GM18873 (cell line): ENCODE measurements around the gene NECAB3.
"Not testable (repeated sequence)": the region's sequence is repeated elsewhere in the genome, so short reads cannot be mapped to it uniquely, and the experiment has no call there.

Experiments used
- ATAC-seq: cut with Tn5 transposase; IDR thresholded peaks from one replicate; pipeline ENCODE4 v1.9.1; 2021; ENCODE audit warnings: mild to moderate bottlenecking, moderate library complexity, moderate number of reproducible peaks; ENCODE audit not compliant: unreplicated experiment, low FRiP score

Gene NECAB3

DNA sequence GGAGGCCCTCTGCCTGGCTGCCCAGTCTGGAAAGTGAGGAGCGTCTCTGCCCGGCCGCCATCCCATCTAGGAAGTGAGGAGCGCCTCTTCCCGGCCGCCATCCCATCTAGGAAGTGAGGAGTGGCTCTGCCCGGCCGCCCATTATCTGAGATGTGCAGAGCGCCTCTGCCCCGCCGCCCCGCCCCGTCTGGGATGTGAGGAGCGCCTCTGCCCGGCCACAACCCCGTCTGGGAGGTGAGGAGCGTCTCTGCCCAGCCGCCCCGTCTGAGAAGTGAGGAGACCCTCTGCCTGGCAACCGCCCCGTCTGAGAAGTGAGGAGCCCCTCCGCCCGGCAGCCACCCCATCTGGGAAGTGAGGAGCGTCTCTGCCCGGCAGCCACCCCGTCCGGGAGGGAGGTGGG, 24.7 kb upstream of the NECAB3 start:
- ATAC-seq = not testable (repeated sequence)

DNA sequence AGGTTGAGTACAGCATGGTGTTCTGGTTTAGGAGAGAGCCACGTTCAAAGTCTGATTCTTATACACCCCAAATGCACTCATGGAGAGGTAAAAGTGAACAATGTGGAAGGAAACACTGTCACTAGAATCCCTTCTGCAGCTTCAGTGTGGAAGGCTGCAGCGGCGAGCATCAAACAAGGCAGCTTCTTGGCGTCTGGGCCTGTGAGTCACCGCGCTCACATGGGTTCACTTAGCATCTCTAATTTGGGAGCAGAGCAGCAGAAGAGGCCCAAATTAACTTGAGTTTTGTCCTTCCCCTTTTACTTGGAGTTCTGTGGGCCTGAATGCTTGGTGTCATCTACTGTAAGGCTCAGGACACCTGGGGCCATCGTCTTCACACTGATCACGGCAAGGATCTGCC, 22.9 kb upstream of the NECAB3 start:
- ATAC-seq = no peak

DNA sequence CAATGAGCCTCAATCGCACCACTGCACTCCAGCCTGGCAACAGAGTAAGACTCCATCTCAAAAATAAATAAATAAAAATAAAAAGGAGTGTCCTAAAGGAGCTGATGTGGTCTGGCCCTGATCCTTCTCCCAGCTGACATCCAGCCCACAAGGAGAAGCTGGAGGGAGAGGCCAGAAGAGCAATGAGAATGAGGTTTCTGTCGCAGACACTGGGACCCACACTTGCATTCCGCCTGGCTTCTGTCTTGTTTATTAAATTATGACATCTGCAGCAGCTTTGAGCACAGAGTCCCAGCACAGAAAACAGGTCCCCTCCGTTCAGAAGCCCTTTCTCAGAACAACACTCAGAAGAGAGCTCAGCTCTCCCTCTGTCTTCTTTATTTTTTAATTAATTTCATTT, 22.2 kb upstream of the NECAB3 start:
- ATAC-seq = no peak

DNA sequence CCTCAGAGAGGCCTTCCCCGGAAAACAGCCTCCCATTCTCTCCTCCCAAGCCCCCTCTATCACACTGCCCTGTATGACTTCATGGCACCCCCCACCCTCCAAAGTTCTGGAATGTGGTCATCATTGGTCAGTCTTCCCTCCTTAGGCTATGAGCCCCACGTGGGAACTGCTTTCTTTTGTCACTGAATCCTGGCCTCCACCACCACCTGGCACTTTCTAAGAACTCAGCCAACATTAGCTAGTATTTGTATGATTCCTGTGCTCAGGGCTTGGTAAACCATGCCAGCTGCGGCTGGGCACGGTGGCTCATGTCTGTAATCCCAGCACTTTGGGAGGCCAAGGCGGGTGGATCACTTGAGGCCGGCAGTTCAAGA, 20.4 kb upstream of the NECAB3 start:
- no peak for ATAC-seq

DNA sequence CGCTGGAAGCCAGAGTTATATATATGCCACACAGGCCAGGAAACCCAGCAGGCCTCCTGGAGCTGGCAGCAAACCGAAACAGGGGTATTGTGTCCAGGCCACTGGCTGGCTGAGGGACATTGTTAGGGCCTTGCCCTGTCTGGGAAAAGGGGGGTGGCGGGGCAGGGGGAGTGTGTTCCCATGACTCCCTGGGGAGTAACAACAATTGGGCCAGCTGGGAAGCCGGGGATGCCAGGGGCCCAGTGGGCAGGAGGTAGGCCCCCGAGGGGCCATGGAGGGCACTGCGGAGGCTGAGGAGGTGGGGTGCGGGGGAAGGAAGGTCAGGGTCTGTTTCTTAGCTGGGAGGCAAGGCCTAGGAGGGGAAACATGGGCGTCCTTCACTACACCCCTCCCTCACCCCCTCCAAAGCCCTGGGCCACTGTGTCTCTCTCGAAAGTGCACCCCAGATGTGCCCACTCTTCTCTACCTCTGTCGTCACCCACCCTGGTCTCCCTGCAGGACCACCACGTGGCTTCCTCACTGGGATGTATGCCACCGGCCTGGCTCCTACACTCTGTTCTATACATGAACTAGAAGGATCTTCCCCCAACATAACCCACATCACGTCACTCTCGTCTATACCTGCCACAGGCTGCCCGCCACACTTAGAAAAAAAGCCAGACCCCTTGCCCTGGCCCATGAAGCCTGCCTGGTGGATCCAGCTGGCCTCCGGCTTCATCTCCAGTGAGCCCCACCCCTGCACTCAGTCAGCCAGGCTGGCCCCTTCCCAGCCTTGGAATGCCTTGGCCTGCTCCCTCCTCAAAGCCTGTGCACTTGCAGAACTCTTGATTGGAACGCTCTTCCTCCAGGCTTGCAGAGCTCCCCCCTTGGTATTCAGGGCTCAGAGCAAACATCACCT, 19.8 kb upstream of the NECAB3 start:
- no peak for ATAC-seq

DNA sequence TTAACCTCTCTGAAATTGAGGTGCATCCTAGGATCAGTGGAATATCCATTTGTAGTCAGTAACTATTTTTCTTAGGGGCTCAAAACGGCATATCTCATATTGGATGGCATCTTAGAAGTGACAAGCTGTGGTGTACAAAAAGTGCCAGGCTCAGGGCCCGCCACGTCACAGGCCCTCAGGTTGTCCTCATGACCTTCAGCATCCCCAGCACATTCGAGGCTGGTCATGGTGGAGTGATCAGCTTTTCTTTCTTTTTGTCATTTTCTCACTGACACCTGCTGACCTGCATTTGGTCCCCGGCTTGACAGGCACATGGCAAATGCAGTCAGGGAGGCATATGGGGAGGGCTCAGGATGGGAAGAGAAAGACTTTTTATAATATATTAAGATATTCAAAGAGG, 19.1 kb upstream of the NECAB3 start:
- no peak for ATAC-seq

DNA sequence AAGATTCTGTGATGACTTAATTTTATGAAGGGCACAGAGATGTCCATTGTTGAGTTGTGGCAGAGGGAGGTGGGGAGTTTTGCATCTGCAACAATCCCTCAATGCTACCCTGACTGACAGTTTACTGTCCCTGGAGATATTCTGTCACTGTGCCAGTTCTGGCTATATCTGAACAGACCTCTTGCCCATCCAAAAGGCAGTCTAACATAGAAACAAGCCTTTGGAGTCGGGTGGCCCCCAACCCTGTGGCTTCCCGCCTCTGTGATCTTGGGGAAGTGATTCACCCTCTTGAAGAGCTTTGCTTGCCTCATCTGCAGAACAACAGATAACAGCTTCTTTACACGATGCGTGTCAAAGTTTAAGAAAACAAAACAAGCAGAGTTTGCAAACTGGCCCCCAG, 15.7 kb upstream of the NECAB3 start:
- ATAC-seq = no peak

DNA sequence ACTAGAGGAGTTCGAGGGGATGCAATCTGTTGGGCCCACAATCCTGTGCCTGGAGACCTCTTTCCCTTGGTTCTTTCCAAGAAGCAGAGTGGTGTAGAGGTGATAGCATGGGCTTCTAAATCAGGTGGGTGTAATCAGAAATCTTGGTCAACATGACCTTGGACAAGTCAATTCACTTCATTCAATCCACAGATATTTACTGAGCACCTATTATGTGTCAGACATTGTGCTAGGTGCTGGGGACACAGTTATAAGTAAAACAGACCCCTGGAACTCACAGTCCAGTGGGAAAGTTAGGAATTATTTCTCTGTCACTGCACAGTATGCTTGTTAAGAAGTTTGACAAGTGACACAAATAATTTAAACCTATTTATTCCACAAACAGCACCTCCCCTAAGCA, 15.3 kb upstream of the NECAB3 start:
- ATAC-seq = no peak

DNA sequence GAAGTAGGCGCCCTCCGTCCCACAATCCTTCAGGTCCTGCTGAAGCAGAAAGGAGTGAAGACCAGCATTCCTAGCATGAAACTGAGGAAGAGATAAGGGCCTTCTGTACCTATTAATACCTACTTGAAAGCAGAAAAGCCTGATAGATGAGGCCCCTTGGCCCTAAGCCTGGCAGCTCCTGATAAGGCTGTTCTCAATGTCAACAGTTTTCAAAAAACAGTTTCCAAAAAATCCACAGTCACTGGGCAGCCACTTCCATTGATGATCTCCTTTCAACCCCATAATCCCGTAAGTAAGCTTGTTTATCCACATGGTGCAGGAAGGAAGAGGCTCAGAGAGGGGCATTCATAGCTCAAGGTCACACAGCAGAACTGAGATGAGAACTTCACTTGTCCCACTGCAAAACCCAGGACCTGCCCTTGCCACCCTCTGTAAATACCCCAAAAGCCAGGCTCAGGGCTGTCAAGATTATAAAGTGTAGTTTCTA, 14.8 kb upstream of the NECAB3 start:
- ATAC-seq = no peak

DNA sequence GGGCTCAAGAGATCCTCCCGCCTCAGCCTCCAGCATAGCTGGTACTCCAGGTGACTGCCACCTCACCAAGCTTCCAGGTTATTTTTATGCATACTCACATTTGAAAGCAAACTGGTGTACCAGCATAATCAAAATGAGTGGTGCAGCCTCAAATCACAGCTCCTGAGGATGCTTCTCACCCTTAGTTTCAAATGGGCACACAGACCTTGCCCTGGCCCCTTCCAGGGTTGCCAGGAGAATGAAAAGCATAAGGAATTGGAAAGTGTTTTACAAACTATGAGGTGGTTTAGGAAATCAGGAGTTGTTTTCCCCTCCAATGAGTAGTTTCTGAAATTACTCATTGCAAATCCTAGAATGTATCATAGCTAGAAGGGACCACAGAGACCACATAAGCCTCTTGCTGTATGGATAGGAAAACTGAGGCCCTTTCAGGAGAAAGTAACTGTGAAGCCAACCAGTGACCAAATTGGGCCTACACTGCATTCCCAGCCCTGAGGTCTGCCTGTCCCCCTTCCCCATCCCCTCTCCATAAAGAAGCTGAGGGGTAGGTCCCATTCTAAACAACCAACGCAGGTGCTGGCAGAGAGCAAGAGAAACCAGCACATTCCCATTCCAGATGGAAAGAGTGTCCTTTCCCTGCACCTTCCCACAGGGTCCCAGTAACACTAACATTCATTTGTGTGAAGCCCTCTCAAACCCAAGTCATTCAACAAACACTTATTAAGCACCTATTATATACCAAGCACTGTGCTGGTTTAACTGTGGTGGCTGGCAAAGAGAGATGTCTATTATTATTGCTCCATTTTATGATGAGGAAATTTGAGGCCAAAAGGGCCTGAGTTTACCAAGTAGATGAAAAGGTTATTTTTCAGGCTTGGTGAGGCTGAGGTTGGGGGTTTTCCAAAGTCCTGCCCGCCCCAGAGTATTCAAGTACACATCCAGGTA, 14.0 kb upstream of the NECAB3 start:
- no peak for ATAC-seq

DNA sequence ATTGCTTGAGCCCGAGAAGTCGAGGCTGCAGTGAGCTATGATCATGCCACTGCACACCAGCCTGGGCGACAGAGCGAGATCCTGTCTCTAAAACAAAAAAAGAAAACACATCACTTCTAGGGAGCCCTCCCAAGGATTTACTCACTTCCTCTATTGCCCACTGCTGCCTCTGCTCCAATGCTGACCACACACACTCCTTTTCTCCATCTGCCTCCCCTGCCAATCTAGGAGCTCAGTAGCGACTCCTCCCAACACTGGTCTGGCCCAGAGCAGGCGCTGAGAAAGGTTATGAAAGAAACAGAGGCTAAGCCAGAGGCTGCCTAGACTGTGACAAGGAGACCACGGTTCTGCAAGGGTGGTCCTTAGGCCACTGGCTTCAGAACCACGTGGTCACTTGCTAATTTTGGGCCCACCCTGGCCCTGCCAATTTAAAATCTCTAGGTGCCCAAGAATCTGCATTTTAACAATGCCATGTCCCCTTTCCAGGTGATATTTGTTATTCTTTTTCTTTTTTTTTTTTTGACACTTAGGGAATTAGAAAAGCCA, 13.2 kb upstream of the NECAB3 start:
- ATAC-seq = no peak

DNA sequence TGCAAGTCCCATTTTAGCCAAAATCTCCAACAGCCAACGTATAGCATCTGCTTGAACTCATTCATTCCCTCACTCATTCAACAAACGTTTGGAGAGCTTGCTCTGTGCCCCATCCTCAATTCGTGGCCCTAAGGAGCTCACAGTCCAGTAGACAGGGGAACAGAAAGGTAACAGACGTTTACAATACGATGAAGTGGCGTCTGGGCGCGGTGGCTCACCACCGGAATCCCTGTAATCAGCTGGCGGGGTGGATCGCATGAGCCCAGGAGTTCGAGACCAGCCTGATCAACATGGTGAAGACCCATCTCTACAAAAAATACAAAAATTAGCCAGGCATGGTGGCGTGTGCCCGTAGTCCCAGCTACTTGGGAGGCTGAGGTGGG, 12.7 kb upstream of the NECAB3 start:
- ATAC-seq = no peak

DNA sequence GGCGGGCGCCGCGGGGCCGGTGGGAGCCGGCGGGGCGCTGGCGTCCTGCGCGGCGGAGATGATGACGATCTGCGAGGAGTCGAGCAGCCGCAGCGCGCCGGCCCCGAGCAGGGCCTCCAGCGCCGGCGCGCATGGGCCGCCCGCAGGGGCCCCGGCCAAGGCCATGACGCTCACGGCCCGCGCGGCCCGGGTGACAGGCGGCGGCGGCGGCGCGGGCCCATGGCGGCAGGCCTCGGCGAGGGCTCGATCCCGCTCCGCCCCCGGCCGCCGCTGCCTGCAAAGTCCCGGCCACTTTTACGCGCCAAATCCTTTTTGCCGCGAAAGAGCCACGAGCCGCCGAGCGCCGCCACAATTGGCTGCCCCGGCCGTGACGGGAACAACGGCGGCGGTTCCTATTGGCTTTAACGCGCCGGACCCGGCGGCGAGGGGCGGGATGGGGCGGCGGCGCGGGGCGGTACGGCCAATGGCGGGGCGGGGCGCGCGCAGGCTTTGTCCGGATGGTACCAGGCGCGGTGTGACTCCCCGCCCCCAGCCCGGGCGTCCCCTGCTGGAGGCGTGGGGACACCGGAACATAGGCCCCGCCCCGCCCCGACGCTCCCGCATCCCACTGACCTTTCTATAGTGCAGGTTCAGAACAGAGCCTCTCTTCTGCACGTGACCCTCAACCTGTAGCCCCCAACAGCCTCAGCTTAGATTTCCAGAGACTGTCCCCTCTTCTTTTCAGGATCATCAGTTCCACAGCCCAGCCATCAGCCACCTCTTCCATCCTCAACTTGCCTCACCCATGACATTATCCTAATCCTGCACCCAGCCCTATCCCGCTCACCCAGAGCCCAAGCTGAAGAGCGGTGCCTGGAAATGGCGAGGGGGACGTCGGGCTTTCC, 12.1 kb upstream of the NECAB3 start, which contains the start of gene E2F1:
Gene E2F1, minus strand, starts transcription at position 286 of the 884 bp plus-strand sequence. Its CDS starts 121 bp downstream, at position 165.
- ATAC-seq = peak; percentile 55

DNA sequence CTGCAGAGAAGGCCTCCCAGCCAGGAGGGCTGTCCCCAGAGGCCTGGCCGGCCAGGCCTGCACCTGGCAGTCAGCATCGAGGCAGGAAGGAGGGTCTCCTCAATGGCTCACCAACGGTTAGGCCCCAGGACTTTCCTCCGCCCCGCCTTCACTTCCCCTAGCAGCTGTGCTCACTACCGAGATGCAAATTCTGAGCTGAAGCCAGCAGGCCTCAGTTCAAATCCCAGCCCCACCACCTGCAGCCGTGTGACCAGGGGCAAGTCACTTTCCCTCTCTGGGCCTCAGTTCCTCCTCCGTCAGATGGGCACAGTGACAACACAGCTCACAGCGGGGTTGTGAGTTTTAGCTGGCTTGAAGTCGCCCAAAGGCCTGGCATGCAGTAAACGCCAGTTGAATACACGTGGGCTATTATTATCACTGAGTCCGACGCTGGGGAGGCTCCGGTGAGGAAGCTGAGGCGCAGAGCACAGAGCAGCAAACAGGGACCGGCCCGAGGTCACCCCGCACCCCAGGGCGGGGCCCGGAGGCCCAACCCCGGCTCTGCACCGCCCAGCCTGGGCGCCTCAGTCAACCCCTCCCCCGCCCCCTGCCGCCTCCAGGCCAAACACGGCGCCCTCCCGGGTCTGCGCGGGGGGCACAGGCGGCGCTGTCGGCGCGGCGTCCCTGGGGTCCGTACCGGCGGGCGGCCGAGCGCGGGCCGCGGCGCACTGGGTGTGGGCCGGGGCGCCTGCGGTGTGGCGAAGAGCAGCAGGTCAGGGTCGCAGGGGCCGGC, 11.3 kb upstream of the NECAB3 start:
- ATAC-seq = no peak

DNA sequence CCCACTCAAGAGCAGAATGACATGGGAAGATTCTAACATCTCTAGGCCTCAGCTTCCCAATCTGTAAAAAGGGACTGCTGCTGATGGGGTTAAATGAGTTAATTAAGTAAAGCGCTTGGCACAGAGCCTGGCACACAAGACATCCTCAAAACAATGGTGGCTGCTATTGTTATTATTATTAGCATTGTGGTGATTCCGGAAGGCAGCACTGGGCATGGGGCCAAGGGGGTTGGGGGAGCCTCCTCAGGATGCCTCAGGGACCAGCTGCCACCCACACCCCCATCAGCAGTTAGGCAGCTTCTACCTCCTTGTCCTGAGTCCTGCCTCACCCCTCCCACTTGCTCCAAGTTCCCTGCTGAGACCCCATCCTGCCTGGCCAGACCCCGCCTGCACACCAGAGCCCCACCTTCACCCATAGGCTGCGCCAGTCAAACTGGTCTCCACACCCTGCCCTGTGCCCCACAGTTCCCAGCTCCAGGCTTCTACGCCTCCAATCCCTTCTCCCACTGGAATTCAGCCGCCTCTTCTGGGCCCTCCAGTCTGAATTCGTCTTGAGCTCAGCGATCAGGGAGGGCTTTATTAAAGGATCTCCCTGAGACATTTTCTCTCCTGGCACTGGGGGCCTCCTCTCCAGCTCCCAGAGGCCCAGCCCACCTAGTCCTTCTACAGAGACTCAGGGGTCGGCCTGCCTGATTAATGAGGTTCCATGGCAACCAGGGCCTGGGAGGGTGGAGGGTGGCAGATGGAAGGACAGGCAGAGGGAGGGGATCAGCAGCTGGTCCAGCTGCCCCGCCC, 10.5 kb upstream of the NECAB3 start:
- no peak for ATAC-seq

DNA sequence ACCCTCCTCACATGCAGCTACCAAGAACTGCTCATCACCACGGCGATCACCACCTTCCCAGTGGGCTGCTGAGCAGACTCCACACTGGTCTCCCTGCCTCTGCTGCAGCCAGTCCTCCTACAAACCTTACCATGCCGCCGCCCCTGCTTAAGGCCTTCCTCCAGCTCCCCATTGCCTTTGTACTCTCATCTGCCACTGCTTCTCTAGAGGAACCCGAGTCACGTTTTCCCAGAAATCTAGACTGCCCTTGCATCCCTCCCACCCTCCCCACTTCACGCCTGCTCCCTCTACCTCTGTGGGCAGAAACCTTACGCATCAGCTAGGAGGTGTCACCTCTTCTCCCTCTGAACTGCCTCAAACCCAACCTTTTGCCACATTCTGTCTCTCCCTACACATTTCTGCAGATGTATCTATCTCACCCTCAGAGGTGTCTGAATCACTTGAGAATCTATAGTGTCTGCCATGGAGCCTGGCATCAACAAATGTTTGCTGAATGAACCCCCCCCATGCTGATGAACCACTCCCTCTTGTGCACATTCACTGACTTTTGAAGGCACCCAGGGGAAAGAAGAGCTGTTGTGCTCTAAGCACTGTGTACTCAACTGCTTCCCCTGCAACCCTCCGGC, 7.6 kb upstream of the NECAB3 start:
- no peak for ATAC-seq

DNA sequence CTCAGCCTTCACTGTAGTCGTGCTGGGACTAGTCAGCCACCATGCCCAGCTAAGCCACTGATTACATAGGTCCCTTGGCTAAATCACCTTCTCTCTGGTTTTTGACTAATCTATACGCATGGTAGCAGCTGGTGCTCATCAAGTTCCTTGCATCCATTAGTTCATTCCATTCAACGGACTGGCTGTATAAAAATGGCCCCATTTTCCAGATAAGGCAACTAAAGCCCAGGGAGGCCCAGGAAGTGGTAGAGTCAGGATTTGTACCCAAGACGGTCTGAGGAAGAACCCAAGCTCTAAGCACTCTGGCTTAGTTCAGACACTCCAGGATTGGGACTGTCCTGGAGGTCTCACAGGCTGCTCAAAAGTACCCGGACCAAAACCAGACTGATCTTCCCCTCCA, 7.1 kb upstream of the NECAB3 start:
- no peak for ATAC-seq

DNA sequence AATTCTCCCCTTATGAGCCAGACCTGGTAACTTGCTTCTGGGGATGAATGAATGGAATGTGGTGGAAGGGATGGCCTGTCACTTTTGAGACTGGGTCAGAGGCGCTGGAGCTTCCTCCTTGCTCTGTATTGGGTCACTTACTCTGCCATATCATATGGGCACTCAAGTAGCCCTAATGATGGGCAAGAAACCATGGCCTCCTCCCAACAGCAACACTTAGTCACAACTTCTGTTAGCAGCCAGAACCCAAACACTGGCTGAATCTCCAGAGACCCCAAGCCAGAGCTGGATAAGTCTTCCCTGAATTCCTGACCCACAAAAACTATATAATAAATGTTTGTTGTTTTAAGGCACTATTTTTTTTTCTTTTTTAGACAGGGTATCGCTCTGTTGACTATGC, 6.5 kb upstream of the NECAB3 start:
- no peak for ATAC-seq
